ENCODE results near the gene KRT25. TPM values are rescaled to one million over a fixed set of nuclear protein-coding genes. Genes with fewer than 3 reads are reported as not detected.

Gene KRT25
- polyA plus RNA-seq, 2 donors = not detected

DNA sequence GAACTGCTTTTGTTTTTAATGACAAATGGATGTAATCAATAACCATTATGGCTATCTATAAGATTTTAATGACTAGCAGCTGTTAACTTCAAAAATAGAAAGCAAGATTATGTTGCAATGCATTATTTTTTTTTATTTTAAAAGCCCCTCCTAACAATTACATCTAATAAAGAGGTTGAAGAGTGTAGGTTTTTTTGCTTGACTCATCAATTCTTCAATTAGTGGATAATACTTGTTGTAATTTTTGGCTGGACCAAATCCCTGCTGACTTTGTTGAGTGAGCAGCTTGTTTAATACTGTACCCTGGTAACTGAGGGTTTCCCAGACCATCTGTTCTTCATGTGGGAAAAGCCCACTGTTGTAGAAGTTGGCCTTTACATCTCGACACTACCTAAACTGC is 24.2 kb downstream of the KRT25 start:
- no peak overlapping the region for H3K27ac ChIP-seq (ENCODE audit: low read depth in 2 of 2, low read length in 1 of 2)
- H3K4me1 ChIP-seq (ENCODE audit: control insufficient read depth in 2 of 2, insufficient read depth in 2 of 2, low read length in 1 of 2) = no peaks in the 10 kb centered on the region
- 75% methylated on average over 1 of the region's 1 CpG for WGBS, 2 donors
- H3K27me3 ChIP-seq (ENCODE audit: control insufficient read depth in 1 of 2, insufficient read depth in 2 of 2, low read length in 2 of 2) = no peaks in the 10 kb centered on the region
- H3K36me3 ChIP-seq (ENCODE audit: control insufficient read depth in 2 of 2, insufficient read depth in 2 of 2, low read length in 1 of 2) = no peaks in the 10 kb centered on the region
- no peaks in the 10 kb centered on the region for H3K9me3 ChIP-seq (ENCODE audit: control insufficient read depth in 2 of 2, insufficient read depth in 1 of 2, low read depth in 1 of 2, low read length in 1 of 2)
- H3K4me3 ChIP-seq (ENCODE audit: low read depth in 1 of 2, low read length in 2 of 2) = no peak overlapping the region

DNA sequence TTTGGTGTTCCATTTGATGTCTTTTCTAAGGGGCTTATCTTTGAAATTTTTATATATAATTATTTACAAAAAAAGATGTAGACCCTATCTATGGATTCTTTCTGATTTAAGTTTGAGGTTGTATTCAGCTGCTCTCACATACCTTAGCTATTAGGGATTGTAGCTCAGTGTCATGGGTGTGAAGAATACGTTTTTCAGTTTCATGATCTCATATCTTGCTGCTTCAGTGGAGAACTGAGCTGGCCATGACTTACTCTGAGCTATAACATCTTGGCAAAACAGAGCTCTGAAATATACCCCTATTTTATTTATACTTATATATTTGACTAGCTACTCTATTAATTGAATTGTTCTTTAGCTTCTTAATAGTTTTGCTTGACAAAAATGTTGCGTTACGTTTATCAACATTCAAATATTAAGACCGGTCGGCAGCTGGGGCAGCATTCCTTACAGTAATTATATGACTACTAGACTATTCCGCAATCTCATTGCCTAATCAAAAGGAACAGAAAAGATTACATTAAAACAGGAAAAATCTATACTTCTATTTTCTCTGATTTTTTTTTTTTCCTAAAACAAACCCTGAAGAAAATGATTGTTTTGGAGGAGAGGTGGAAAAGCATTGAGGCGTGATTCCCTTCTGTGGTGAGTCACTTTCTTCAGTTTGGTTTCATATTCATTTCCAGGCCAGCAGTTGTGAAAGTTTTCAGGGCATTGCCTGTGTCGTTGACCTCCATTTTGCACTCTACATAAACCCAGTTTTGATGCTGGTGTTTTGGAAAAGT is 27.5 kb downstream of the KRT25 start:
- Histone ChIP-seq H3K4me1 (ENCODE audit: control insufficient read depth in 2 of 2, insufficient read depth in 2 of 2, low read length in 1 of 2) (no peaks in the 10 kb centered on the region), H3K27me3 (ENCODE audit: control insufficient read depth in 1 of 2, insufficient read depth in 2 of 2, low read length in 2 of 2) (no peaks in the 10 kb centered on the region), H3K36me3 (ENCODE audit: control insufficient read depth in 2 of 2, insufficient read depth in 2 of 2, low read length in 1 of 2) (no peaks in the 10 kb centered on the region), H3K4me3 (ENCODE audit: low read depth in 1 of 2, low read length in 2 of 2) (no peak overlapping the region), H3K9me3 (ENCODE audit: control insufficient read depth in 2 of 2, insufficient read depth in 1 of 2, low read depth in 1 of 2, low read length in 1 of 2) (no peaks in the 10 kb centered on the region), H3K27ac (ENCODE audit: low read depth in 2 of 2, low read length in 1 of 2) (no peak overlapping the region)
- WGBS, 2 donors = 40 to 45% methylated on average over 8 of the region's 8 CpGs

DNA sequence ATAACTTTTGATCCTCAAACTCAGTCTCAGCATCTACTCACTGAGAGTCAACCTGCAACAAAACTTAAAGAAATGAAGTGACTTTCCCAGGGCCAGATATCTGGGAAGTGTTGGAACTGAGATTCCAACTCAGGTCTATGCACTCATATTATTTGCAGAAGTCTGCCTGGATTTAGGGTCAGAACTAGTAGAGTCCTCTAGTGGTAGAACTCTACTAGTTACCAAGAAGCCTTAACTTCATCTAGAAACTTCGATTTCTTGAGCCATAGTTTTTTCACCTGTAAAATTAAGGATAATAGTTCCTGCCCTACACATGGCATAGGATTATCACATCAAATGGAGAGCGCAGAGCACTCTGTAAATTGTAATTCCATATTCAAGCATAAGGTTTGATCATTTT is 28.2 kb downstream of the KRT25 start:
- H3K4me3 ChIP-seq (ENCODE audit: low read depth in 1 of 2, low read length in 2 of 2) = no peak overlapping the region
- no peaks in the 10 kb centered on the region for H3K36me3 ChIP-seq (ENCODE audit: control insufficient read depth in 2 of 2, insufficient read depth in 2 of 2, low read length in 1 of 2)
- H3K4me1 ChIP-seq (ENCODE audit: control insufficient read depth in 2 of 2, insufficient read depth in 2 of 2, low read length in 1 of 2) = no peaks in the 10 kb centered on the region
- no peak overlapping the region for H3K27ac ChIP-seq (ENCODE audit: low read depth in 2 of 2, low read length in 1 of 2)
- 70 to 79% methylated on average over 2 of the region's 2 CpGs for WGBS, 2 donors
- no peaks in the 10 kb centered on the region for H3K9me3 ChIP-seq (ENCODE audit: control insufficient read depth in 2 of 2, insufficient read depth in 1 of 2, low read depth in 1 of 2, low read length in 1 of 2)
- H3K27me3 ChIP-seq (ENCODE audit: control insufficient read depth in 1 of 2, insufficient read depth in 2 of 2, low read length in 2 of 2) = no peaks in the 10 kb centered on the region

DNA sequence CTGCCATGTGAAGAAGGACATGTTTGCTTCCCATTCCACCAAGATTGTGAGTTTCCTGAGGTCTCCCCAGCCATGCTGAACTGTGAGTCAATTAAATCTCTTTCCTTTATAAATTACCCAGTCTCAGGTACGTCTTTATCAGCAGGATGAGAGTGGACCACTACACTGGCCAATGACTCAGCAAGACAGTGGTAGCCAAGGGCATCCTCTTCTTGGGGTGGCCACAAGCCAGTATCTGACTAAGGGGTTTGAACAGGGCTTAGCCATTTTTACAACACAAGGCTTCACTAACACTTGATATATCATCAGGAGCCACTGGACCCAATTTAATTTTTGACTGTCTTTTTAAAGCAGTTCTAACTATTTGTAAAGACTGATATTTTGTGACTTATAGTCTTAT is 30.5 kb downstream of the KRT25 start:
- 57 to 68% methylated on average over 1 of the region's 1 CpG for WGBS, 2 donors
- no peaks in the 10 kb centered on the region for H3K9me3 ChIP-seq (ENCODE audit: control insufficient read depth in 2 of 2, insufficient read depth in 1 of 2, low read depth in 1 of 2, low read length in 1 of 2)
- no peaks in the 10 kb centered on the region for H3K36me3 ChIP-seq (ENCODE audit: control insufficient read depth in 2 of 2, insufficient read depth in 2 of 2, low read length in 1 of 2)
- H3K27ac ChIP-seq (ENCODE audit: low read depth in 2 of 2, low read length in 1 of 2) = no peak overlapping the region
- H3K4me3 ChIP-seq (ENCODE audit: low read depth in 1 of 2, low read length in 2 of 2) = no peak overlapping the region
- no peaks in the 10 kb centered on the region for H3K4me1 ChIP-seq (ENCODE audit: control insufficient read depth in 2 of 2, insufficient read depth in 2 of 2, low read length in 1 of 2)
- no peaks in the 10 kb centered on the region for H3K27me3 ChIP-seq (ENCODE audit: control insufficient read depth in 1 of 2, insufficient read depth in 2 of 2, low read length in 2 of 2)

DNA sequence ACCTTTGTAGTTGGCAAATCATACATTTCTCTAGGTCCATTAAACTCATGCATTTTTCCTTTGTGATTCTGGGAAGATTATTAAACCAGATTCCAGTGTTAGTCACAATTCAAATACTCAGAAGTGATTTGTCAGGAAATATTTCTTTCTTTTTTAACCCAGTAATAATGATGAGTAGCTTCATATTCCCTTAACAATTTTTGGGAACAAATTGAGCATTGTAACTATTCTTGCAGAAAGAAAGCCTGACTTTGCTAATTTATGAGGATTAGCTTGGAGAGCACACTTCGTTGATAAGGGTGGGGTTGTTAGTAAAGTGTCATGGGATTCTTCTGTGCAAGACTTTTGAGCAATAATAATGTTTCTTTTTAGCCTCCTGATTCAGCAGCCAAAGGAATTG is 32.9 kb downstream of the KRT25 start:
- no peak overlapping the region for H3K4me3 ChIP-seq (ENCODE audit: low read depth in 1 of 2, low read length in 2 of 2)
- H3K36me3 ChIP-seq (ENCODE audit: control insufficient read depth in 2 of 2, insufficient read depth in 2 of 2, low read length in 1 of 2) = no peaks in the 10 kb centered on the region
- no peaks in the 10 kb centered on the region for H3K9me3 ChIP-seq (ENCODE audit: control insufficient read depth in 2 of 2, insufficient read depth in 1 of 2, low read depth in 1 of 2, low read length in 1 of 2)
- H3K4me1 ChIP-seq (ENCODE audit: control insufficient read depth in 2 of 2, insufficient read depth in 2 of 2, low read length in 1 of 2) = no peaks in the 10 kb centered on the region
- WGBS, 2 donors = 38 to 59% methylated on average over 1 of the region's 1 CpG
- no peak overlapping the region for H3K27ac ChIP-seq (ENCODE audit: low read depth in 2 of 2, low read length in 1 of 2)
- H3K27me3 ChIP-seq (ENCODE audit: control insufficient read depth in 1 of 2, insufficient read depth in 2 of 2, low read length in 2 of 2) = no peaks in the 10 kb centered on the region

DNA sequence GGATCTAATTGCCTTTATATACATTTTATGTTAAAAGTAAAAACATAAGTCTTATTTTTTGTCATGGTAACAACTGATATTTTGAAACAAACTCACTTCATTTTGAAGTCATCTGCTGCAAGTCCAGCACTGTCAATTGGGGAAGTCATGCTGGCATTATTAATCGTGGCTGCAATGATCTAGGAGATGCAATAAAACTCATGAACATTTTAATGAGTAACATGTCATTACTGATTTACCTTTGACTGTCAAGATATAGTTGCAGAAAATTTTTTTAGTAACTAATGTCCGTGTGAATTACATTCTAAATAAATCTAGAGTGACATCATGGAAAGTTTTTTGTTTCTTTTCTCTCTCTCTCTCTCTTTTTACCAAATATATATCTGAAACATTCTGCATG is 34.2 kb downstream of the KRT25 start:
- Histone ChIP-seq H3K36me3 (ENCODE audit: control insufficient read depth in 2 of 2, insufficient read depth in 2 of 2, low read length in 1 of 2) (no peaks in the 10 kb centered on the region), H3K27me3 (ENCODE audit: control insufficient read depth in 1 of 2, insufficient read depth in 2 of 2, low read length in 2 of 2) (no peaks in the 10 kb centered on the region), H3K27ac (ENCODE audit: low read depth in 2 of 2, low read length in 1 of 2) (no peak overlapping the region), H3K9me3 (ENCODE audit: control insufficient read depth in 2 of 2, insufficient read depth in 1 of 2, low read depth in 1 of 2, low read length in 1 of 2) (no peaks in the 10 kb centered on the region), H3K4me1 (ENCODE audit: control insufficient read depth in 2 of 2, insufficient read depth in 2 of 2, low read length in 1 of 2) (no peaks in the 10 kb centered on the region), H3K4me3 (ENCODE audit: low read depth in 1 of 2, low read length in 2 of 2) (no peak overlapping the region)
- 58 to 63% methylated on average over 2 of the region's 2 CpGs for WGBS, 2 donors

DNA sequence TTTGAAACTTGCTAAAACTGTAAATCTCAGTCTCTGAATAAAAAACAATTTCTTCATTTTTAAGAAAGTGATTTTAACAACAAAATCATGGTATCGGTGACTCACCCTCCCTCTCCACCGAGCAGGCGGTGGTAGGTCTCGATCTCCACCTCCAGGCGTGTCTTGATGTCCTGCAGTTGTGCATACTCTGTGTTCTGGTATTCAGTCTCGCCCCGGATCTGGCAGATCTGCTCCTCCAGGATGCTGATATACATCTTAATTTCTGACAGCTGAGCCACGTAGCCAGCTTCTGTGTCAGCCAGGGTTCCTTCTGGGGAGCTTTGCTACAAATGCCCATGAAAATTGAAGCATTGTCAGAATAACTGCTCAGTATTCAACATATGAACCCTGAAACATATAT is 36.2 kb downstream of the KRT25 start:
- Histone ChIP-seq H3K27me3 (ENCODE audit: control insufficient read depth in 1 of 2, insufficient read depth in 2 of 2, low read length in 2 of 2) (no peaks in the 10 kb centered on the region), H3K4me3 (ENCODE audit: low read depth in 1 of 2, low read length in 2 of 2) (no peak overlapping the region), H3K9me3 (ENCODE audit: control insufficient read depth in 2 of 2, insufficient read depth in 1 of 2, low read depth in 1 of 2, low read length in 1 of 2) (no peaks in the 10 kb centered on the region), H3K27ac (ENCODE audit: low read depth in 2 of 2, low read length in 1 of 2) (no peak overlapping the region), H3K36me3 (ENCODE audit: control insufficient read depth in 2 of 2, insufficient read depth in 2 of 2, low read length in 1 of 2) (no peaks in the 10 kb centered on the region), H3K4me1 (ENCODE audit: control insufficient read depth in 2 of 2, insufficient read depth in 2 of 2, low read length in 1 of 2) (no peaks in the 10 kb centered on the region)
- WGBS, 2 donors = 43 to 45% methylated on average over 8 of the region's 8 CpGs

DNA sequence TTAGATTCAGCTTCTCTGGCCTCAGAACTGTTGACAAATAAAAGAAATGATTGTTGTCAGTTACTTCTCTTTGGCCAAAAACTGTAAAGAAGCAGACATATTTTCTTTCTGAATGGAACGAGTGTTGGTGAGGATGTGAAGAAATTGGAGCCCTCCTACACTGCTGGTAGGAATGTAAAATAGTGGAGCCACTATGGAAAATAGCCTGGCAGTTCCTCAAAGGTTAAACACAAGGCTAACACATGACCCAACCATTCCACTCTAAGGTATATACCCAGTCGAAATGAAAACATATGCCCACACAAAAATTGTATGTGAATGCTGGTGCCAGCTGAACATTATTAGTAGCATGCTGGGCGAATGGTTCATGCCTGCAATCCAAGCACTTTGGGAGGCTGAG is 37.4 kb downstream of the KRT25 start:
- Histone ChIP-seq H3K4me1 (ENCODE audit: control insufficient read depth in 2 of 2, insufficient read depth in 2 of 2, low read length in 1 of 2) (no peaks in the 10 kb centered on the region), H3K27me3 (ENCODE audit: control insufficient read depth in 1 of 2, insufficient read depth in 2 of 2, low read length in 2 of 2) (no peaks in the 10 kb centered on the region), H3K9me3 (ENCODE audit: control insufficient read depth in 2 of 2, insufficient read depth in 1 of 2, low read depth in 1 of 2, low read length in 1 of 2) (no peaks in the 10 kb centered on the region), H3K27ac (ENCODE audit: low read depth in 2 of 2, low read length in 1 of 2) (no peak overlapping the region), H3K36me3 (ENCODE audit: control insufficient read depth in 2 of 2, insufficient read depth in 2 of 2, low read length in 1 of 2) (no peaks in the 10 kb centered on the region), H3K4me3 (ENCODE audit: low read depth in 1 of 2, low read length in 2 of 2) (no peak overlapping the region)
- WGBS, 2 donors = 73 to 75% methylated on average over 3 of the region's 3 CpGs

DNA sequence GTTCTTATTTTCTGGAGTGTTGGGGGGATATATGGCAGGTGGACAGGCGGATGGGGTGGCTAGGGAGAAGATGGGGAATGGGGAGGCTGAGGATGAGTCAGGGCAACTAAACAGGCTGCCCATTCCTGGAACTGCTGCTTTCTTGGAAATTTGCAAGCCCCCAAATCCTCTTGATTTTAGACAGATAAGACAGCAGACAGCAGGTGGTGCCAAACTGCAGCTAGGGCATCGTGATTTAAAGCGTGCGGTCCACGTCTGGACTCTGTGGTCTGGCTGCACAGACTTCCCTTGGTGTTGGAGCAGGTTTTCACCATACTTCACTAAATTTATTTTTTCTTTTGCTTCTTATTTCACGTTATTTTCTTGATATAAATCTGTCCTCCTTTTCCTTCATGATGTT is 40.7 kb downstream of the KRT25 start:
- no peaks in the 10 kb centered on the region for H3K36me3 ChIP-seq (ENCODE audit: control insufficient read depth in 2 of 2, insufficient read depth in 2 of 2, low read length in 1 of 2)
- no peaks in the 10 kb centered on the region for H3K27me3 ChIP-seq (ENCODE audit: control insufficient read depth in 1 of 2, insufficient read depth in 2 of 2, low read length in 2 of 2)
- H3K4me1 ChIP-seq (ENCODE audit: control insufficient read depth in 2 of 2, insufficient read depth in 2 of 2, low read length in 1 of 2) = no peaks in the 10 kb centered on the region
- 73 to 78% methylated on average over 6 of the region's 6 CpGs for WGBS, 2 donors
- H3K4me3 ChIP-seq (ENCODE audit: low read depth in 1 of 2, low read length in 2 of 2) = no peak overlapping the region
- no peaks in the 10 kb centered on the region for H3K9me3 ChIP-seq (ENCODE audit: control insufficient read depth in 2 of 2, insufficient read depth in 1 of 2, low read depth in 1 of 2, low read length in 1 of 2)
- no peak overlapping the region for H3K27ac ChIP-seq (ENCODE audit: low read depth in 2 of 2, low read length in 1 of 2)

DNA sequence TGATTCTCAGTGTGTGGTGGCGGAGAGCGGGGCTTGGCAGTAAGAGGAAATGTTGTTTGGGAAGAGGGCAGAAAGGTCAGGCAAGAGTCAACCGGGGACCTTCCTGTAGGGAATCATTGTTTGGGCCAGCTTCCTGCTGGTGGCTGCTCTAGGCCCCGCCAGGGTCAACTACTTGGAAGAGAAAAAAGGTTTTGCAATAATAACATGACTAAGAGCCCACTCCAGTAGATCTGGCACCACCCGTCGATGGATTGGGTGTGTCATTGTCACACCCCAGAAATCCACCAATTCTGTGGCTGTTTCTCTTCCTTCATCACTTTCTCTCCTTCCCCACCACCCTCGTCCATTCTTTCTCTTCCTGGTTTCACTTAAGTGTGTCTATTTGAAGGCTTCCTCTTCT is 47.4 kb downstream of the KRT25 start:
- H3K9me3 ChIP-seq (ENCODE audit: control insufficient read depth in 2 of 2, insufficient read depth in 1 of 2, low read depth in 1 of 2, low read length in 1 of 2) = no peaks in the 10 kb centered on the region
- no peaks in the 10 kb centered on the region for H3K4me1 ChIP-seq (ENCODE audit: control insufficient read depth in 2 of 2, insufficient read depth in 2 of 2, low read length in 1 of 2)
- no peaks in the 10 kb centered on the region for H3K27me3 ChIP-seq (ENCODE audit: control insufficient read depth in 1 of 2, insufficient read depth in 2 of 2, low read length in 2 of 2)
- H3K4me3 ChIP-seq (ENCODE audit: low read depth in 1 of 2, low read length in 2 of 2) = no peak overlapping the region
- H3K36me3 ChIP-seq (ENCODE audit: control insufficient read depth in 2 of 2, insufficient read depth in 2 of 2, low read length in 1 of 2) = no peaks in the 10 kb centered on the region
- H3K27ac ChIP-seq (ENCODE audit: low read depth in 2 of 2, low read length in 1 of 2) = peak overlapping the region; percentile 59 to 83
- 42 to 59% methylated on average over 7 of the region's 7 CpGs for WGBS, 2 donors
